ENCODE measurements around the gene ELFN1.

DNA sequence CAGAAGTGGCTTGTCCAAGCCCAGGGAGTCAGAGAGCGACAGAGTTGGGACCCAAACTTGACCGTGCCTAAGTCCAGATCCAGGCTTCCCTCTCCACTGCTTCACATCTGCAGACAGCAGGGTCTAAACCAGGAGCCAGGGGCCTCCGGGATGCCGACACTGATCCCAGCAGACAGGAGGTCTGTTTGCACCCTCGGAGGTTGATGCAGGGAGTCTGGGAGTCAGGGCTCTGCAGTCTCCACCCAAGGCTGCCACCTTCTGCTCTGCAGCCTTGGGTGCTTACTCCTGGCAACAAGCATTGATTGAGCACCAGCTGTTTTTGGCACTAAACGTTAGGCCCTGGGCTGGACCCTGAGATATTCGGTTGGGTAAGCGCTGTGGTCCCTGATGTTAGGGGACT, 21.0 kb downstream of the ELFN1 start:
- TF ChIP-seq, protein P1, sequence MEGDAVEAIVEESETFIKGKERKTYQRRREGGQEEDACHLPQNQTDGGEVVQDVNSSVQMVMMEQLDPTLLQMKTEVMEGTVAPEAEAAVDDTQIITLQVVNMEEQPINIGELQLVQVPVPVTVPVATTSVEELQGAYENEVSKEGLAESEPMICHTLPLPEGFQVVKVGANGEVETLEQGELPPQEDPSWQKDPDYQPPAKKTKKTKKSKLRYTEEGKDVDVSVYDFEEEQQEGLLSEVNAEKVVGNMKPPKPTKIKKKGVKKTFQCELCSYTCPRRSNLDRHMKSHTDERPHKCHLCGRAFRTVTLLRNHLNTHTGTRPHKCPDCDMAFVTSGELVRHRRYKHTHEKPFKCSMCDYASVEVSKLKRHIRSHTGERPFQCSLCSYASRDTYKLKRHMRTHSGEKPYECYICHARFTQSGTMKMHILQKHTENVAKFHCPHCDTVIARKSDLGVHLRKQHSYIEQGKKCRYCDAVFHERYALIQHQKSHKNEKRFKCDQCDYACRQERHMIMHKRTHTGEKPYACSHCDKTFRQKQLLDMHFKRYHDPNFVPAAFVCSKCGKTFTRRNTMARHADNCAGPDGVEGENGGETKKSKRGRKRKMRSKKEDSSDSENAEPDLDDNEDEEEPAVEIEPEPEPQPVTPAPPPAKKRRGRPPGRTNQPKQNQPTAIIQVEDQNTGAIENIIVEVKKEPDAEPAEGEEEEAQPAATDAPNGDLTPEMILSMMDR (IDR thresholded peaks at IDR 0.05): no peak
- no peak for TF ChIP-seq POLR2A (IDR thresholded peaks at IDR 0.05)

Data from esophagus squamous epithelium (tissue), 4 donors.